GM19025 (cell line): ENCODE results near the gene NGFR.

ENCODE experiments used
- ATAC-seq: cut with Tn5 transposase; IDR thresholded peaks from one replicate; pipeline ENCODE4 v1.9.1; 2021; ENCODE audit warnings: mild to moderate bottlenecking, low read depth, moderate library complexity; ENCODE audit not compliant: unreplicated experiment

The NGFR gene

DNA sequence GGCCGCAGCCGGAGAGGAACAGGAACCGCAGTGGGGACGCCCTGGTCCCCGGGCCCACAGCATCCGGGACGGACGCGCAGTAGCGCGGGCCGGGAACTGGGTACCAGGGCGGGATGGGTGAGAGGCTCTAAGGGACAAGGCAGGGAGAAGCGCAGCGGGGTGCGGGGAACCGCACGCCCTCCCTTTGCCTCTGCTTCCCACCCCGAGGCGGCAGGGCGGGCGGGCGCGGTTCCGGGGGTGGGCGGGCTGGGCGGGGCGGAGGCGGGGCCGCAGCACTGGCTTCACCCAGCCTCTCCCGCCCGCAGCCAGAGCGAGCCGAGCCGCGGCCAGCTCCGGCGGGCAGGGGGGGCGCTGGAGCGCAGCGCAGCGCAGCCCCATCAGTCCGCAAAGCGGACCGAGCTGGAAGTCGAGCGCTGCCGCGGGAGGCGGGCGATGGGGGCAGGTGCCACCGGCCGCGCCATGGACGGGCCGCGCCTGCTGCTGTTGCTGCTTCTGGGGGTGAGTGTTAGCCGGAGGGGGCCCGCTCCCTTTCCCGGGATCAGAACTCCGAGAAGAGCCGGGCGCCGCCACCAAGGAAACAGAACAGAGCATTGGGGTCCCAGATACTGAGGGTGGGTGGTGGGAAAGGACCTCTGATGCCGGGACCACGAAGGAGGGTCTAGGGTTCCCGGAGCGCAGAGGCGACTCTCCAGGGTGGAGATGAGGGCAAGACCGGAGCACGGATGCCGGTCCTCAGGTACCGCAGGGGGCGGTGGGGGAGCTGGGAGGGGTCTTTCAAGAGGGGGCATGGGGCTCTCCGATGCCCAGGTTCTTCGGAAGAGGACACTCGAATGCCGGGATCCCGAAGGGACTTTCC lies at the start of gene NGFR:
Gene NGFR, plus strand, starts transcription at position 308 of the 856 bp plus-strand sequence. Its CDS starts 125 bp downstream, at position 433.
- ATAC-seq, result no peak

DNA sequence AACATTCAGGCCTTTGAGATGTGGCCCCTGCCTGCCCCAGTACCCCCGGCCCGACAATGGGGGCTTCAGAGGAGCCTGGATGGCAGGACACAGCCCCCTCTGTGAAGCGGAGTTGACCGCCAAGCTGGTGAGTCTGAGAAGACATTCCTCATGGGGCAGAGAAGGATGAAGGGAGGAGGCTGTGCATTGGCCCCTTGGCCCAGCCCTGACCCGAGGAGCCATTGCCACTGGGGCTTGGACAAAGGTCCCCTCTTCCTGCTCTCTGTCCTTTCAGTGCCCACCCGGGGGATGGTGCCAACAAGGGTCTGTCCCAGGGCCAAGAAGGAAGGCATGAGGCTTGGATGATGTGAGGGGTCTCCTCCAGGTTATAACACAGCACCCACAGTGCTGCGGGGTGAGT lies 49.5 kb upstream of the NGFR start:
- no peak for ATAC-seq

DNA sequence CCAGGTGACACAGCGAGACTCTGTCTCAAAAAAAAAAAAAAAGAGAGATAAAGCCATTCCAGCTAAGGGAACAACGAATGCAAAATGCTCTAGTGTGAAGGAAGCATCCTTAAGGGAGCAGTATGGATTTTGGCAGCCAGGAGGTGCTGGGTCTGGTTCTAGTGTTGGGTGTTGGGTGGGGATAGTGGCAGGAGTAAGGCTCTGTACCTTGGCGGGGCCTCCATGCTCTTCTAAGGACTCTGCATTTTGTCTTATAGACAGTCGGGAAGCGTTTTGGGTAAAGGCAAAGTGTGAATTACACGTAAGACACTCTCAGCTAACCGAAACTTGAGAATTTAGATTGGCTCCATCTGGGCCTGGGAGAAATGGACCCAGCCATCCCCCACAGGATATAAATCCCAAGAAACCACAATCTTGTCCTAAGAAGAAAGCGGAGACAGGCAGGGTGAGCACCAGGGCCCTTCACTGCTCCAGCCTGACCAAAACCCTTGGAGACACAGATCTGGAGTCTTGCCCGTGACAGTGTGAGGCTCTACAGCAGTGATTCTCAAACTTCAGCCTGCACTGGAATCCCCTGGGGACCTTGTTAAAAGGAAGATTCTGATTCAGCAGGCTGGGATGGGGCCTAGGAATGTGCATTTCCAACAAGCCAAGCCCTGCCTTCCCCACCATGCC lies 47.3 kb upstream of the NGFR start:
- ATAC-seq, result no peak

GRCh38 chr17:49450181-49450580 lies 44.9 kb upstream of the NGFR start:
- no peak for ATAC-seq

DNA sequence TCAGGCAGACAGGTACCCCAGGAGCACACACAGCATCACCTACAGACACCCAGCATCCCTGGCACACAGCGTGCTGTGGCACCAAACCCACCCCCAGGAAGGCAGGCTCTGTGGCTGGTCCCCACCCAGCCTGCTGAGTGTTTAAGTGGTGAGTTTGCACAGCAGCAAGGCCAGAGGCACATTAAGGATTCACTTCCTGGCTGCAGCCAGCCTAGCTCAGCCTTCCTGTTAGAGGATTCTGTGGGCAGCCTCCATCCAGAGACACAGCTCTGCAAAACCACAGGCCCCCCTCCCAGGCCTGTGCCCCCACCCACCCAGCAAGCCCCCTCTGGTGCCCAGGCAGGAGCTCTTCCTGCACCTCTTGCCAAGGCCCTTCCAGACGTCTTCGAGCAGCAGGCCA lies 44.4 kb upstream of the NGFR start:
- no peak for ATAC-seq

DNA sequence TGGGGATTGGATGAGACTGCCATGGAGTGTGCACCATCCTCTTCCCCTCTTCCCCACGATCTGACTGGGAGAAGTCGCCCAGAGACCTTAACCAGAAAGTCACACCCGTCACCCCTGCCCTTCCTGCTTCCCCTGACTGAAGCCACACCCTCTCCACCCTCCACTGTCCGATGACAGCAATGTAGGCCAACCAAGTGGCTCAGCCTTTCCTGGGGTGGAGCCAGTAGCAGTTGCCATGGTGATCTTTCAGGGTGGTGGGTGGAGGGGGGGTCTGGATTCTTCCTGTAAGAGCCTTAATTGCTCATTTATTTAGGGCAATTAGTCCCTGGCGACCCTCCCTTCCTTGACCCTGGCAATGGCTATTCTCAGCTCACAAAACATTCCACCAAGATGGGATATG lies 42.9 kb upstream of the NGFR start:
- ATAC-seq, result no peak

GRCh38 chr17:49452661-49453060 lies 42.4 kb upstream of the NGFR start:
- no peak for ATAC-seq

- ATAC-seq, result no peak
These were observed 41.0 kb upstream of the NGFR start for GRCh38 chr17:49454050-49454449.

GRCh38 chr17:49455272-49455861 lies 39.7 kb upstream of the NGFR start:
- ATAC-seq, result no peak

GRCh38 chr17:49456183-49456965 lies 38.7 kb upstream of the NGFR start:
- no peak for ATAC-seq

GRCh38 chr17:49457564-49458535 lies 37.2 kb upstream of the NGFR start:
- no peak for ATAC-seq

DNA sequence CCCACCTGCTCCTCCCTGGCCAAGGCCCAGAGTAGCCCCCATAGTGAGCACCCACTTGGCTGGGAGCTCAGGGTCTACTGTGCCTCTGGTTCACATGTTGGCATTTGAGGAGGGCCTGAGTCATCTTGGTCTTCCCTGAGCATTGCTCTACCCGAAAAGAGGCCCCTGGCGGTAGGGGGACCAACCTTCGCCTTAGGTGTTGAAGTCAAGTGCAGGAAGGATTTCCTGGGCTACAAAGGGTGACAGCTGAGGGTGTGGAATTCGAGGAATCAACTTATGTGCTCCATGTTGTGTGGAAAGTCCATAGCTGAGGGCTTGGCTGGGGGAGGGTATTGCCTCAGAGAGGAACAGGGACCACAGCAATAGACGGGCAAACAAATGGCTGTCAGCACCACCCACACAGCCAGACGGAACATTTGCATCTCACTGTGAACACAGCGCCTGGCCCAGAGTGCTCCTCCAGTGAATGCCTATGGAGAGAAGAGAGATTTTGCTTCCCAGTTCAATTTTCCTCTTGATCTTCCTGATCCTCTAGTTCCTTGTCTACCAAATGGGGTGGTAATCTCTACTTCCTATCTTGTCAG lies 35.6 kb upstream of the NGFR start:
- no peak for ATAC-seq

DNA sequence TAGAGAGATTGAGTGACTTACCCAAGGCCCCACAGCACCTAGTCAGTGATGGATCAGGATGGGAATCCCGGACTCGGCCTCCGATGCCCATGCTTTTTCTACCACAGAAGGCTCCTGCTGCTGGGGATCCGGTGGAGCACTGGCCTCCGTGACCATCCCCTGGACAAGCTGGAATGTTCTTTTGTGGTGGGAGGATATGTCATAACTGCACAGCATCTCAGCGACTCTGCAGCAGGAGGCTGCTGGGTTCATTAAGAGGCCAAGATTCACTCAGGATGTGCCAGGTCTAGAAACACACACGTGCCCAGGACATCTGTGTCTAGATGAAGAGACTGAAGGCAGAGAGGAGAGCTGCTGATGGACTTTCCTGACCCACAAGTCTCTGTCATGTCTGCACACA lies 34.7 kb upstream of the NGFR start:
- ATAC-seq, result no peak

DNA sequence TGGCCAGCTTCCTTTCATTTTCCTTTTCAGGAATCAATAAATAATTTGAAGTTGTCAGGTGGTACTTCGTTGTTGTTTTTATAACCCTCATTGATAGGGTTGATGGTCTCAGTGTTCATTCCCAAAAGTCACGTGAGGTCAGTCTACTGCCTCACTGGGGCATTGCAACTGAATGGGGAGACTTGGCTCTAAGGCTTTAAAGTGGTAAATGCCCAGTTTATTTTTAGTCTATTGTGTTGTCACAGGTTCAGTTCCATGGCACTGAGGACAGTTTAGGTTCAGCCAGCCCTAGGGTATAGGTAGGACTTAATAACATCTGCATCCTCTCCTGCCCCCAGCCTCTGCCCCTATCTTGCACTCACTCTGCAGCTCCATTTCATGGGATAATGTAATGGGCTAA lies 33.5 kb upstream of the NGFR start:
- no peak for ATAC-seq

DNA sequence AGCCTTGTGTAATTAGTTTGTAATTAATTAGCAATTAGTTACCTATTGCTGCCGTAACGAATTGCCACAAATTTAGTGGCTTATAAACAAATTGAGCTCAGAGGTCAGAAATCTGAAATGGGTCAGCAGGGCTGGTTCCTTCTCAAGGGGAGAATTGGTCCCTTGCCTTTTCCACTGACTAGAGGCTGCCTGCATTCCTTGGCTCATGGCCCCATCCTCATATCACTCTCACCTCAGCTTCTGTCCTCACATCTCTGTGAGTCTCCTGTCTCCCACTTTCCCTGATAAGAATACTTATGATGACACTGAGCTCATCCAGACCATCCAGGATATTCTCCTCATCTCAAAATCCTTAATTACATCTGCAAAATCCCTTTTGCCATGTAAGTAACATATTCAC lies 31.0 kb upstream of the NGFR start:
- no peak for ATAC-seq

DNA sequence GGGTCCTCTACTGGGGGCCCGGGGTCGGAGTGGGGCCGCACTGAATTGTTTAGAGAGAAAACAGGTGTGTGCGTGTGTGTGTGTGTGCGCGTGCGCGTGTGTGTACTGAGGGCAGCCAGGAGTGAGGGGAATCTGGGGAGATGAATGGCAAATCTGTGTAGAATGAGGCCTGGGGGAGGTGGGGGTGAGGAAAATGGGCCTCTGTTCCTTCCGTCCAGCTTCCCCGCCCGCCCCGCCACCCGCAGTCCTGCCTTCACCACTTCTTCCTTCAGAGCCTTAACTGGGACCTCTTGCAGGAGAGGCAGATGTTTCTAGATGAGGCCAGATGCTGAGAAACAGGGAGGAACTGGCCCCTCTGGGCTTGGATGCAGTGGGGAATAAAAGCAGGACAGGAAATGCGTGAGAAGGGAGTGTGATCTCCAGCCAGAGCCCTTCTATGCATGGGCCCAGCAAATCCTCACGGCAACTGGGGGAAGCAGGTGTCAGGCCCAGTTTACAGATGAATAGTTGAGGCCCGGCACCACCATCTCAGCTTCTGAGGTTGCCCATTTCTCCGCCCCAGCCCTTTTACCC lies 29.7 kb upstream of the NGFR start:
- no peak for ATAC-seq

DNA sequence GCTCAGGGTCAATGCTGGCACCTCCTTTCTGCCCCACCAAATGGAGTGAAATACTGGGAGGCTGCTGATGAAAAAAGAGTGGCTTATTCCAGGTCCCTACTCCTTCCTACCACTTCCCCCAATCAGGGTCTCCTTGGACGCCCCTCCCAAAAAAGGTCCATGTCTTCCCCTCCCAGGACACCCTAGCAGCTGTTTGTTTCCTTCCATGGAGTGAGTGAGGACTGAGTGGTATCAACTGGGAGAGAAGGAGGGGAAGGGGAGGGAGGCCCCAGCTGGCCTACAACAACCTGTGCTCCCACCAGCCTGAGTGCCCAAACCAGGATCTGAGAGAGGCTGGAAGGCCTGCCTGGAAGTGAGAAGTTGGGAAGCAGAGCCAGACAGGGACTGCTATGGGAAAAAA lies 28.7 kb upstream of the NGFR start:
- no peak for ATAC-seq

- no peak for ATAC-seq
These were observed 27.9 kb upstream of the NGFR start for GRCh38 chr17:49467175-49467574.

DNA sequence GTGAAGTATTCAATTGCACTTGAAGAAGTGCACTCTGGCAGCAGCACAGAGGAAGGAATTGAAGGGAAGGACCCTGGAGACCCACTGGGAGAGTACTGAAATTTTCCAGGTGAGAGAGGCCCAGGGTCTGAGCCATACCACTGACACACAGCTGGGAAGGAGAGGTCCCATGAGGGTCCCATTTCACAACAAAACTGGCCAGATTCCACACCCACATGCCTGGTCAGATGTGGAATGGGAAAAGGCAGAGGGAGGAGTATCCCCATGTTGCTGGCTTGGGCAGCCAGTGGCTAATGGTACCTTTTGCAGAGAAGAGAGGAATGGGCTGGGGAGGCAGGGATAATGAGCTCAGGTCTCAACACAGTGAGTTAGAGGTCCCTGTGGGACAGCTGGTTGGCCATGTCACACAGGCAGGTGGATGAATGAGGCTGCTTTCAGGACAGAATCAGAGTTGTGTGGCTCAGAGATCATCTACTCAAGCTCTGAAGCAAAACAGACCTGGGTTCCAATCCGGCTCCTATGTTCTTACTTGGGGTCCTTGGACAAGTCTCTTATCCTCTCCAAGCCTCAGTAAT lies 26.2 kb upstream of the NGFR start:
- no peak for ATAC-seq
